ENCODE data around the gene CAB39L.
"Not testable (repeated sequence)": the region's sequence is repeated elsewhere in the genome, so short reads cannot be mapped to it uniquely, and the experiment has no call there.

The CAB39L gene

GRCh38 chr13:49305792-49306425 is 138.0 kb downstream of the CAB39L start:
- DNase-seq: no peak

GRCh38 chr13:49304763-49305700 is 138.8 kb downstream of the CAB39L start:
- no peak for DNase-seq

GRCh38 chr13:49304356-49304755 is 139.5 kb downstream of the CAB39L start:
- DNase-seq: no peak

- no peak for DNase-seq
These were observed 140.2 kb downstream of the CAB39L start for GRCh38 chr13:49303533-49304252.

- DNase-seq: no peak
These were observed 141.0 kb downstream of the CAB39L start for GRCh38 chr13:49302817-49303216.

- DNase-seq: no peak
These were observed 141.6 kb downstream of the CAB39L start for GRCh38 chr13:49302222-49302621.

GRCh38 chr13:49300739-49301589 is 142.9 kb downstream of the CAB39L start:
- peak; percentile 85 for DNase-seq

- DNase-seq: no peak
These were observed 143.6 kb downstream of the CAB39L start for GRCh38 chr13:49300276-49300675.

- no peak for DNase-seq
These were observed 144.8 kb downstream of the CAB39L start for GRCh38 chr13:49298903-49299605.

- no peak for DNase-seq
These were observed 145.4 kb downstream of the CAB39L start for GRCh38 chr13:49298416-49298815.

GRCh38 chr13:49297338-49297737 is 146.5 kb downstream of the CAB39L start:
- DNase-seq: no peak

- DNase-seq: no peak
These were observed 147.2 kb downstream of the CAB39L start for GRCh38 chr13:49296659-49297058.

- no peak for DNase-seq
These were observed 148.6 kb downstream of the CAB39L start for GRCh38 chr13:49295244-49295643.

GRCh38 chr13:49294723-49295122 is 149.1 kb downstream of the CAB39L start:
- not testable (repeated sequence) for DNase-seq

- DNase-seq: no peak
These were observed 150.9 kb downstream of the CAB39L start for GRCh38 chr13:49292742-49293486.

GRCh38 chr13:49288458-49288857 is 155.4 kb downstream of the CAB39L start:
- DNase-seq: no peak

- DNase-seq: no peak
These were observed 155.9 kb downstream of the CAB39L start for GRCh38 chr13:49287995-49288394.

- DNase-seq: no peak
These were observed 164.0 kb downstream of the CAB39L start for GRCh38 chr13:49279885-49280284.

GRCh38 chr13:49279112-49279511 is 164.8 kb downstream of the CAB39L start:
- DNase-seq: no peak

GRCh38 chr13:49278211-49278610 is 165.7 kb downstream of the CAB39L start:
- DNase-seq: no peak

GRCh38 chr13:49272296-49272695 is 171.6 kb downstream of the CAB39L start:
- no peak for DNase-seq

All from activated effector memory CD4-positive, alpha-beta T cell treated with anti-CD3 and anti-CD28 coated beads, Interleukin-2, amount 50 U/mL, for 16 hours (primary cell).